Urothelium cell line (cell line): ENCODE measurements around the gene TUBGCP5.

Experiments used
- DNase-seq: peaks from one replicate; pipeline ENCODE4 v3.0.0; 2011; ENCODE audit warnings: low spot score, mixed read lengths
- FAIRE-seq: peaks from 2 replicates; lab custom pipeline; 2011; peaks lifted over from hg19 to GRCh38; lab: Jason Lieb, UNC

Gene TUBGCP5

GRCh38 chr15:22954798-22955543 is 84.4 kb downstream of the TUBGCP5 start:
- DNase-seq (no peak), FAIRE-seq (no peak)

GRCh38 chr15:22954326-22954725 is 85.0 kb downstream of the TUBGCP5 start:
- FAIRE-seq (no peak), DNase-seq (no peak)

- DNase-seq (no peak), FAIRE-seq (no peak)
These were observed 86.4 kb downstream of the TUBGCP5 start for GRCh38 chr15:22952796-22953579.

- DNase-seq (no peak), FAIRE-seq (no peak)
These were observed 87.7 kb downstream of the TUBGCP5 start for GRCh38 chr15:22951381-22952280.

- DNase-seq = no peak
- FAIRE-seq = no peak
These were observed 88.4 kb downstream of the TUBGCP5 start for GRCh38 chr15:22951031-22951380.

- FAIRE-seq = no peak
- no peak for DNase-seq
These were observed 88.9 kb downstream of the TUBGCP5 start for GRCh38 chr15:22950256-22950990.
